CD1c-positive myeloid dendritic cell (primary cell): Measurements from ENCODE around the gene TRMT2A.

Experiments
- DNase-seq: peaks from one replicate; pipeline ENCODE4 v3.0.0-alpha.2; 2016; ENCODE audit errors: extremely low spot score

The TRMT2A gene

DNA sequence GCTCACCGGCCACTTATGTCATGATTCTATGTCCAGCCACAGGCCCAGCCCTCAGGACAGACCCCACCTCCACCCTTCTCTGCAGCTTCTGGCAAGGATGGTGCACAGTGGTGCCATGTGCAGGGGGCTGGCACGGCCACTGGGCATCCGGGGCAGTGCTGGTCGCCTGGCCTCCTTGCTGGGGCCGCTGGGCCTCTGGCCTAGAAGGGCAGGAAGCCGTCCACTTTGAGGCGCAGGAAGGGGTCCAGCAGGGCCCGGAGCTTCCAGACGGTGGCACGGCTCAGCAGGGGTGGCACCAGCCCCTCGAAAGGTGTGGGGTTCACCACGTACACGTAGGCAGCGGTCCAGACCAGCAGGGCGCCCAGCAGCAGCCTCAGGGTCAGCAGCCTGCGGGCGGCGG lies 31.4 kb upstream of the TRMT2A start:
- no peak for DNase-seq

DNA sequence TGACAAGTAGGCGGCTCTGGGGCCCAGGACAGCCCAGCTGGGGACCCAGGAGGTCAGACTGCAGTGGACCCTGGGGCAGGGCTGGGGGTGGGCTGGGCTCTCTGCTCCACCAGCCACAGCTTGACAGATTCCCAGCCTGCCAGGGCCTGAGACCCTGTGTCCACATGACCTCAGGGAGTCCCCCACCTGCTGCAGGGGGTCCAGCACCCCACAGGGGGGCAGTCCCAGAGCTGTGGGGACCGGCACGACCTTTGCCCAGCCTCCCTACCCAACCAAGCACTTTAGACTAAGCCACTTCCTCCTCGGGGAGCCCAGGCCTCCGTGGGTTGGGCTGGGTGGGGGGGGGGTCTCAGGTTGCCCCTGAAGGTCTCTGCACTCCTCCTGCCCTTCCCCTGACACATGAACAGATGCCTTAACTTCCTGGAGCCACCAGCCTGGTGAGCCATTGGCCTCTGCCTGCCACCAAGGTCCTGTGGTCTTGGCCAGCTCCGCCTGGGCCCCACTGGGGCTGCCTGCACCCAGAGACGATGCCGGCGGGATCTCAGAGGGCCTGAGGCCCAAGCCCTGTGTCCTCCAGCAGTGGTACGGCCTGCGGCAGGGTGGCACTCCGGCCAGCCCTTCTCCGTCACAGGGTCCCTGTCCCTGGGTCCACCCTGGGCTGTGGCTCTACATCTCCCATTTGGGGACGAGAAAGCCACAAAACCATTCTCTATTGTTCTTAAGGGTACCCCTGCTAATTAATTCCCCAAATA lies 30.4 kb upstream of the TRMT2A start:
- no peak for DNase-seq

DNA sequence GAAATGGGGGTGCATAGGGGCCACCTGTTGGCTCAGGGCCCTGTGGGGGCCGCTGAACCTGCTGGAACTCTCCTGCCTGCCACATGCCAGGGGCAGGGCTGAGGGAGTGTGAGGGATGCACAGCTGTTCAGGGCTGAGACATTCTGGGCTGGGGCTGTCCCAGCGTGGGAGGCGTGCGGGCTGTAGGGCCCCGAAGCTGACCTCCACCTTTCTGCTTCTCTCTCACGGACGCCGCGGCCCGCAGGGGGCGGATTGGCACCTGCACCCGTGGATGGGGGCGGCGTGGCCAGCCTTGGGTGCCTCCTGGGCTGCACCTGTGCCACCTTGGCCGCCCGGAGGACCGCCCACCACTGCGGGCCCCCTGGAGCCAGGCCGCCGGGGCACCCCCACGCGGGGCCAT lies 29.8 kb upstream of the TRMT2A start:
- DNase-seq = no peak

DNA sequence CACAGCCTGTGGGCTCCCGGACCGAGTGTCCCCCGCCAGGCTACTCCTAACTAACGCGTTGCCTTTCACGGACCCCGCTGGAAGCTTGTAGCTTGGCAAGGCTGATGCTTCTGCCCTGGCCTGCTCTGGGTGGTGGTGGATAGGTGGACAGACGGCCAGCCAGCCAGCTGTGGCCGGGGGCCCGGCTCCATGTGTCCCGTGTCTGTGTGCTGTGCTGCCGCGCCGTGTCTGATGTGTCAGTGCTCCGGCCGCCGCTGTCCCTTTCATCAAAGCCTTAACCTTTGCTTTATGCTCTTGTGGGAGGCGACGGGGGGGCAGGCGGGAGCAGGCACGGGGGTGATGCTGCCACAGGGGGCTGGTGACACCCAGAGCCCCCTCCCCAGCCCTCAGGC lies 28.8 kb upstream of the TRMT2A start:
- DNase-seq = no peak

DNA sequence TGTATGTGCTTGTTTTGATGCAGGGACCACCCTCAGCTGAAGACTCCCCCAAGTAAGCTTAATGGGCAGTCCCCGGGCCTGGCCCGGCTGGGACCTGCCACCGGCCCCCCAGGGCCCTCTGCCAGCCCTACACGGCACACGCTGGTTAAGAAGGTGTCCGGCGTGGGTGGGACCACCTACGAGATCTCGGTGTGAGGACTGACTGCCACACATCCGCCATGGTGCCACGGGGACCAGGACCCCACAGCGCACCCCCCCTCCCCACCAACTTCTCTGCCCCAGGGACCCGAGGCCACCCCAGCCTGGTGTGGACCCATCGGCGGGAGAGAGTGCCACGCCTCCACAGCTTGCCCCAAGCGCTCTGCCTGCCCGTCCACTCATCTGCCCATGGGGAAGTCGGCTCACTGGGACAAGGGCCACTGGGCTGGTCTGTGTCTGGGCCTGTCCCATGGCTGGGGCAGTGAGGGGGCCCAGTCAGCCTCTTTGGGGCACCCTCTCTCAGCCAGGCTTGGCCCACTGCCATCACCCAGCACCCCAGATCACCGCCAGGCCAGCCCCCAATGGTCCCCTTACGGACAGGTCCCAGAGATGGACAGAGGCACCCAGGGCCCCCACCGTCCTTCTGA lies 28.3 kb upstream of the TRMT2A start:
- no peak for DNase-seq

DNA sequence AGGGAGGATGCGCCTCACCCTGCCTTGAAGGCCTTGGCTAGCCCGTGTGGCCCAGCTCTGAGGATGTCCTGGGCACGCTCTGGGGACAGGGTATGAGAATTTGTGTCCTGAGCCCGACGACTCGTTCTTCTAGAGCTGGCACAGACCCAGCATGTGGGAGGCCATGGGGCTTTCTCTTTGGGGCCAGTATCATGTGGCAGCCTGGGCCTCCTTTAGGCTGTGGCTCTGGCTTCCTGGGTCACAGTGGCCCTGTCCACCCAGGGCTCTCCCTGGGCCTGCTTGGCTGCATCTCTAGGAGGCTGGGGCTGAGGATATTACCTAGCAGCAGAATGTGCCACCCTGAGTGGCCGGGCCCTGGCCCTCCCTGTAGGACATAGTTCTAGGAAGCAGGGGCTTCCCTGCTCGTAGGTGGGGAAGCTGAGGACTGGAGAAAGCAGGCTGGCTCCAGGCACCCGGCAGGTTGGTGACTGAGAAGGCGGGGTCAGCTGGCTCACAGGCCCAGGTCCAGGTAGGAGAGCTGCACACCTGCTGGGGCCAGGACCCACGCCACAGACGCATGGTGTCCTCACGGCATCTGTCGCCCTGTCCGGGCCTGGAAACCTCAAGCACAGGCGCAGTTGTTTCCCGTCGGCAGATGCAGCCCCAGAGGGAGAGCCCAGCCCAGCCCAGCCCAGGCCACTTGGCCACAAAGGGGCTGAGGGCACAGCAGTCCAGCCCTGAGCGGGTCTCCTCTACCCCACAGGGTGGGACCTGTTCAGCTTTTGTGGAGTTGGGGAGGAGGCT lies 27.0 kb upstream of the TRMT2A start:
- no peak for DNase-seq

DNA sequence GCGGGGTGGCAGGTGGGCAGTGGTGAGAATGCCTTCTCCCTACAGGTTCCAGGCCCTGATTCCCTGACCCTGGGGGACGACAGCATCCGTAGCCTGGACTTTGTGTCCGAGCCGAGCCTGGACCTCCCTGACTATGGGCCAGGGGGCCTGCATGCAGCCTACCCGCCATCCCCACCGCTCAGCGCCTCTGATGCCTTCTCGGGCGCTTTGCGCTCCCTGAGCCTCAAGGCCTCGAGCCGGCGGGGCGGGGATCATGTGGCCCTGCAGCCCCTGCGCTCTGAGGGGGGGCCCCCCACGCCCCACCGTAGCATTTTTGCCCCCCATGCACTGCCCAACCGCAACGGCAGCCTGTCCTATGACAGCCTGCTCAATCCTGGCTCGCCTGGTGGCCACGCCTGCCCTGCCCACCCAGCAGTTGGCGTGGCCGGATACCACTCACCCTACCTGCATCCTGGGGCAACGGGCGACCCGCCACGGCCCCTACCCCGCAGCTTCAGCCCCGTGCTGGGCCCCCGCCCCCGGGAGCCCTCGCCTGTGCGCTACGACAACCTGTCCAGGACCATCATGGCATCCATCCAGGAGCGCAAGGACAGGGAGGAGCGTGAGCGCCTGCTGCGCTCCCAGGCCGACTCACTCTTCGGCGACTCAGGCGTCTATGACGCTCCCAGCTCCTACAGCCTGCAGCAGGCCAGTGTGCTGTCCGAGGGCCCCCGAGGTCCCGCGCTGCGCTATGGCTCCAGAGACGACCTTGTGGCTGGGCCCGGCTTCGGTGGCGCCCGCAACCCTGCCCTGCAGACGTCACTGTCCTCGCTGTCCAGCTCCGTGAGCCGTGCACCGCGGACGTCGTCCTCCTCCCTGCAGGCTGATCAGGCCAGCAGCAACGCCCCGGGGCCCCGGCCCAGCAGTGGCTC lies 25.9 kb upstream of the TRMT2A start:
- no peak for DNase-seq

DNA sequence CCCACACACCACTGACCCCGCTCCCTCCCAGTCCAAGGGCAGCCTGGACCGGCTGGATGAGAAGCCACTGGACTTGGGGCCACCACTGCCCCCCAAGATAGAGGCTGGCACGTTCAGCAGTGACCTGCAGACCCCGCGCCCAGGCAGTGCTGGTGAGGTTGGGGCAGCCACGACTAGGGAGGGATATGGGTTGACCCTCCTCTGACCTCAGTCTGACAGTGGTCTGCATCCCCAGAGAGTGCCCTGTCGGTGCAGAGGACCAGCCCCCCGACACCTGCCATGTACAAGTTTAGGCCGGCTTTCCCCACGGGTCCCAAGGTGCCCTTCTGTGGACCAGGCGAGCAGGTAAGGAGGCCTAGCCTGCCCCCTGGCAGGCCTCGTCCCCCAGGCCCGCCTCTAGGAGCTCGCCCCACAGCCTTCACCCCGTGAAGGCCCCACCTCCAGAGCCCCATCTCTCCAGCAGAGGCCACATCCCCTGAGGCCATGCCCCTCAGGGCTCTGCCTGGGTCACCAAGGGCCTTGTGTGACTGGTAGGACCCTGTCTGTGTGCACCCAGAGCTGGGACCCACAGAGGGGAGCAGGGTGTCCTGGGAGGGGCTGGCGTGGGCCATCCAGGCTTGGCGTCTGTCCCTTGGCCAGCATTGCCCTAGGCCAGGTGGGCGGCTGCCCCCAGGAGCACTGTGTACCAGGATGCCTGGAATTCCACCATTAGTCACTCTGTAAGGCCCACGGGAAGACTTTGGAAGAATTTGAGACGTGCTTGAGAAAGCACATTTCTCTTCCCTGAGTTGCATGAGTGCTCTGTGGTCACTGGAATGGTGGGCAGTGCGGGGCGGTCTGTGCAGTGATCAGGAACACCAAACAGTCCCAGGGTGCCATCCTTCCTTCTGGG lies 24.4 kb upstream of the TRMT2A start:
- DNase-seq = no peak

DNA sequence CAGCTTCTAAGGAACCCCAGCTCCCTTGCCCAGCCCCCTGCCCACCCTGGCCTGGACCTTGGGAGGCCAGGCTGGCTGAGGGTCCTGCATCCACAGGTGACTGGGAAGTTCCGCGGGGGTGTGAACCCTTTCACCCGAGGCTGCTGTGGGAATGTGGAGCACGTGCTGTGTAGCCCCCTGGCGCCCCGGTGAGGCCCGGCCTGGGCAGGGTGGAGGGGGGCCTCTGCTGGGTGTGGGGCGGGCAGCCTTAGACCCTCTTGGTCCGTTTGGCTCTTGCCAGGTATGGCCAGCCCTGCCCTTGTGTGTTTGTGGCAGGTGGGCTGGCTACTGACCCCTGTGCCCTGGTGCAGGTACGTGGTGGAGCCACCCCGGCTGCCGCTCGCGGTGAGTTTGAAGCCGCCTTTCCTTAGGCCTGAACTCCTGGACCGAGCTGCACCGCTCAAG lies 23.5 kb upstream of the TRMT2A start:
- no peak for DNase-seq

DNA sequence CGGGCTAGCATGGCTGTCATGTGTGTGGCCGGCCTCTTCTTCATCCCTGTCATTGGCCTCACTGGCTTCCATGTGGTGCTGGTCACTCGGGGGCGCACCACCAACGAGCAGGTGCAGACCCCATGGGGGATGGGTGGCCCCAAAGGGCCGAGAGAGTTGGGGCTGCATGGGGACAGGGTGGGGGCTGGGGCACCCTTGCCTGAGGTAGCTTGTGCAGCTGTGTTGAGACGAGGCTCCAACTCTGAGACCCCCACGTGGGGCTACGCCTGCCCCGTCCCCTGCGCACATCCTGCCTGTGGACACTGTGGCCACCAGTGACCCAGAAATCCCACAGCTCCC lies 23.1 kb upstream of the TRMT2A start:
- no peak for DNase-seq

DNA sequence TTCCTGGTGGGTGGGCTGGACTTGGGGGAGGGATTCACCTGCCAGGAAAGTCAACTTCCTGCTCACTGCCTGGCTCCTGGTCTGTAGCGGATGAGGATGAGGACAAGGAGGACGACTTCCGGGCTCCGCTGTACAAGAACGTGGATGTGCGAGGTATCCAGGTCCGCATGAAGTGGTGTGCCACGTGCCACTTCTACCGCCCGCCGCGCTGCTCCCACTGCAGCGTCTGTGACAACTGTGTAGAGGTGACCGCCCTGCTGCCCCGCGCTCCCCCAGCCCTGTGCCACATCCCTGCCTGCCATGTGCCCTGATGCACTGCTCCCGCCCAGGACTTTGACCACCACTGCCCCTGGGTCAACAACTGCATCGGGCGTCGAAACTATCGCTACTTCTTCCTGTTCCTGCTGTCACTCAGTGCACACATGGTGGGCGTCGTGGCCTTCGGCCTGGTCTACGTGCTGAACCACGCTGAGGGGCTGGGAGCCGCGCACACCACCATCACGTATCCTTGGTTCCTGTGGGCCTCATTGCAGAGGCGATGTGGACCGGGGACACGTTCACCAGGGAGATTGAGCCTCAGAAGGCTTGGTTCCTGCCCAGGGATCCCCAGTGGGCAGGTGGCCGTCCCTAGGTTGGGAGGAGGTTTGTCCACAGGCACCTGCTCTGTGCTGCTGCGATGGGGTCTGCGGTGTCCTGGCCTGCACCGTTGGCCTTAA lies 22.5 kb upstream of the TRMT2A start:
- DNase-seq = no peak

DNA sequence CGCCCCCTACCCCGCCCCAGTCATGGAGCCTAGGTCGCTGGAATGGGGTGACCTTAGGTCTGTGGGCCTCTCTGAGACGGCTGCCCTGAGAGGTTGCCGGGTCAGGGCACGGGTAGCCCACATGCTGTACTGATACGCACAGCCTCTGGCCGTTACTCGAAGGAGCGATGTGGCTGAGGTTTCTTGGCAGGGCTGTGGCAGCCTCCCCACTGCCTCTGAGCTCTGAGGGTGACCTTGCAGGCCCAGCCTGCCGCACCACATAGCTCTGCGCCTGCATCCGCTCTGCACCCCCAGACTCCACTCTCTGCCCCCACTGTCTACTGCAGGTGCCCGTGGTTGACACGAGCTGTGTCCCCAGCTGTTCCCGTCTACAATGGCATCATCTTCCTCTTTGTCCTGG lies 21.8 kb upstream of the TRMT2A start:
- no peak for DNase-seq

DNA sequence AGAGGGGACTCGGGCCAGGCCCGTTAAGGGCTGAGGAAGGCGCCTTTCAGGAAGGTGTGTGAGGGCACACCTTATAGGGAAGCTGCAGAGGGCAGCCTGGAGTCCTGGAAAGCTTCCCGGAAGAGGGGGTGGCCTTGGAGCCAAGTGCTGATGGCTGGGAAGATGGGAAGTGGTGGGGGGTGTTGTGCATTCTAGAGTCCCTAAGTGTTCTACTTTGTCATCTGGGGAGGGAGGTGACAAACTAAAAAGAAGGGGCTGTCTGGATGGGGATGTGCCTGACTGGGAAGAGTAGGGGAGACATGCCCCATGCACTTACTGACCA lies 21.4 kb upstream of the TRMT2A start:
- DNase-seq = no peak

DNA sequence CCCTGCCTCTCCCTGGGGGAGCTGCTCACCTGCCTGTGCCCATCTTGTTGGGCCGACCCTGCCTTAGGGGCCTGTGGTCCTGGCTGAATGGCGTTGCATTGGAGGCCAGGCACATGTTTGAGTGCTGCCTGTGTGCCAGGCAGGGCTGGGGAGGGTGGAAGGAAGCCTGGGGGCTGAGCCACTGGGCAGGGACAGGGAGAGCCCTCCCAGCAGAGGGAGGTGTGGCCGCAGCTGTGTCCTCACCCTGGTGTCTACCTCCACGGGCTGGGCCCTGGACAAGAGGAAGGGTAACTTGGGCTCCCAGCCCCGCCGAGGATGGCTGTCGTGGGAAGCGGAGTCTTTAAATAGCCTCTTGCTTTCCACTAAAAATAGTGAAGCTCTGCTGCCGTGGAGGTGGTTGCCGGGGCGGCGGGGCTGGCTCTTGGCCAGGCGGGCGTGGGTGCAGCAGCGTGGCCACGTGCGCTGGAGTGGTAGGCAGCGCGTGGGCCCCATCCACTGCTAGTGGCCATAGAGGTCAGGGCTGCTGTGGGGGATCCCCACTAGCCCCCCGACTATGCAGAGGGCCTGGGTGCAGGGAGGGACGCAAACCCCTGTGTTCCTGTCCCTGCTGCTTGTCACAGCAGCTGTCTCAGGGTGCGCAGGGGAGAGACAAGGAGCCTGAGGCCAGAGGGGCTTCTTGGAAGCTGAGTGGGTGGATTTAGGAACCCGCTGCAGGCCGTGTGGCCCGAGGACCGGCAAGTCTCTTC lies 20.8 kb upstream of the TRMT2A start:
- DNase-seq = peak; percentile 30

DNA sequence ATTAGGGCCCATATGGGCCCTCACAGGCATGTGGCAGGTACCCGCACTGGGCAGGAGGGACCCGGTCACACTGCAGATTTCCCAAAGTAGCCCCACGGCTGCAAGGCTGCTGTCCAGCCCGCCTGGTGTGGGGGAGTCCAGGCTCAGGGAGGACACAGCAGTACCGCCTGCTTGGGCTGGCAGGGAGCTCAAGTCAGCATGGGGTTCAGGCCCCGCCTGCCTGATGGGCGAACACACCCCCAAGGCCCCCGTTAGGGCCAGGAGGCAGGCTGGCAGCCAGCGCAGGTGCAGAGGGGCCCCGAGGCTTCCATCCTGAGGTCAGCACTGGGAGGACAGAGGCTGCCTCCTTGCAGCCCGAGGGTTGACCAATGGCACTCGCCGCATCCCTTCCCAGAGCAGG lies 20.1 kb upstream of the TRMT2A start:
- DNase-seq = no peak

DNA sequence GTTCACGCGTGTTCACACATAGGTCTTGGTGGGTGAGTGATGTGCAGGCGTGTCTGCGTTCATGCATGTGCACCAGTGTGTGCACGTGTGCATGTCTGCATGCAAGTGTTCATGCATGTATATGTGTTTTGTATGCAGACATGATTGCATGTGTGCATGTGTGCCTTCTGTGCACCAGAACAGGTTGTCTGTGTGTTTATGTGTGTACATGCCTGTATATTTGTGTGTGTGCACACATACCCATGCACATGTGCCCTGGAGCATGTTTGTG lies 19.5 kb upstream of the TRMT2A start:
- DNase-seq = no peak

DNA sequence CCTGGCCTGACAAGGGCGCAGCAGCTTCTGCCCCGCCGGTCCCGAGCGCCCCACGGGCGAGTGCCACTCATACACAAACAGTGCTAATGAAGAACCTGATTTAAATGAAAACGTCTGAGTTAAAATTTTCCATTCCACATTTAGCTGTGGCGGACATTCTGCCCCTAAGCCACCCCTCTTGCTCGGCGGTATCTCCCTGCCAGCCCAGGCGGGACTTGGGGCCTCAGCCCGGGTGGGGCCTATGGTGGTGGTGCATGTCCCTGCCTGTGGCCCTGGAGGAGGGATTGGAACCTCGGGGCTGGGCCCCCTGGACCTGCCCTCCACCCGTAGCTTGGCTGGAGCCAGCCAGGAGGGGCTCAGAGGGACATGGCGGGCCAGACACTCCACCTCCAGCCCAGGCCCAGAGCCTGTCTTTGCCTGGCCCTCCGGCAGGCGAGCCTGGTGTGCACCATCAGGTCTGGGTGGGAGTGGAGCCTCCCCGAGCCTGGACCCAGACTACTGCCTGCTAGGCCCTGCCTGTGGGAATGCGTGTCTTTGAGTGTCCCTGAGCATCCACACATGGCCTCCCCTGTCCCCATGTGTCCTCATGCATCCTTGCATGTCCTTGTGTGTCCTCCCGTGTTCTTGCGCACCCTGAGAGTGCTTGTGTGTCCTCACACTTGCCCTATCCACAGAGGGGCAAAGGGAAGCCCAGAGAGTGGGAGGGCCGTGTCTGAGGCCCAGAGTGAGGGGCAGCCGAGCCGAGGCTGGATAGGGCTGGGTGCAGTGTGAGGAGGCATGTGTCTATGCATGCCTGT lies 19.0 kb upstream of the TRMT2A start:
- no peak for DNase-seq

DNA sequence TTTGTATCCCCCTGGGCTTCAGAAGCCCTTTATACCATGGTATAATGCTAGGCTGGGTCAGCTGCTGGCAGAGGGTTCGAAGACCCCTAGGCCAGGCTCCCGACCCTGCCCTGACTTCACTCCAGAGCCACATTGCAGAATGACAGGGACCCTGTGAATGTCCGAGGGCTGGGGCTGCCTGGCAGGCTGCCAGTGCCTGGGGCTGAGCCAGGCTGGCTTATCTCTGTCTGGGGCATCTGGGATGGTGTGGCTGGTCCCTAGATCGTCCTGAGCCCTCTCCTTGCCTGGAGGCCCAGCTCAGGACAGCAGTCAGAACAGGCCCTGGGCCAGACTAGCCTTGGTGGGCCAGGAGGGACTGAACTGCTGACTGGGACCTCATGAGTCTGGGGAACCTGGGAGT lies 18.2 kb upstream of the TRMT2A start:
- no peak for DNase-seq

DNA sequence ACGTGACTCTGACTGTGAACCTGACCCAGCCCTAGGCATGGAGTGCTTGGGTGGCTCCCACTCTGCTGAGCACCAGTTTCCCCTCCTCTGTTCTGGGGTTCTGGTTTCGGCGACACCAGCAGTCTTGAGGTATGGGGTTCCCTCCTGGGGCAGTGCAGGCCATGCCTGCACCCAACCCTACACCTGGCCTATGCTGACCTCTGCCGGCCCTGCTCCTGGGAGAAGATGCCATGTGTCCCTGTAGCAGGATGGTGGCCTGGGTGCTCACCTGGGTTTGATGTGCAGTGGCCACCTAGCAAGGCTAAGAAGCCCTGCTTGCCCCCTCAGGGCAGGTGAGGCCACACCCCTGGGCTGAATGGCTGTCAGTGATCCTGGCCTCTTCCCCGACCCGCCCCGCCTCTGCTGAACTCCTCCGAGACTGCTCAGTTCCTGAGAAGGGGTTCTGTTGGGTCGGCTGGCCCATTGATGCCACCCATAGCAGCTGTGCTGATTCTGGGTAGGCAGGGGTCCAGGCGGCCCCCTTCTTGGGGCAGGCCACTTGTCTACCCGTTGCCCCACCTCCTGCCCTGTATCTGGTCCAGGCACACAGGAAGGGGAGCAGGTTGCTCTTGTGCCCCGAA lies 17.0 kb upstream of the TRMT2A start:
- no peak for DNase-seq
